Vagina (tissue), 2 donors: ENCODE results near the gene RUNX2. TPM values are rescaled to one million over a fixed set of nuclear protein-coding genes. Genes with fewer than 3 reads are reported as not detected.
A peak's percentile ranks its signal among the peaks of the same experiment; 100 is the strongest.

ENCODE experiments used
- DNase-seq, 2 donors: peaks; one replicate each; pipeline ENCODE4 v3.0.0-alpha.2; 2017; ENCODE audit errors: extremely low spot score in 2 of 2
- H3K27ac ChIP-seq: fragments of 200-600 bp; sonication (generic); one replicate; pipeline ENCODE4 v1.5.1; 2019
- H3K27me3 ChIP-seq: fragments of 200-600 bp; sonication (generic); one replicate; pipeline ENCODE4 v1.5.1; 2019
- H3K36me3 ChIP-seq, 2 donors: fragments of 200-600 bp; sonication (generic); one replicate each; pipeline ENCODE4 v1.5.1; 2017 to 2019
- H3K4me1 ChIP-seq: fragments of 200-600 bp; sonication (generic); one replicate; pipeline ENCODE4 v1.5.1; 2019
- H3K4me3 ChIP-seq, 2 donors: fragments of 200-600 bp; sonication (generic); 1 replicate in 1 of 2; 2 replicates in 1 of 2; pipeline ENCODE4 v1.5.1; 2016 to 2019
- H3K9me3 ChIP-seq: fragments of 200-600 bp; sonication (generic); one replicate; pipeline ENCODE4 v1.5.1; 2019
- CTCF ChIP-seq, 3 experiments: fragments of 450-650 bp in 2 of 3; fragments of 200-600 bp in 1 of 3; sonication (generic) in 1 of 3; IDR thresholded peaks; one replicate each; pipeline ENCODE4 v1.5.1; 2017 to 2019; ENCODE audit warnings: antibody characterized with exemption in 3 of 3, mild to moderate bottlenecking in 2 of 3, moderate library complexity in 2 of 3
- POLR2A ChIP-seq, 2 donors: fragments of 450-650 bp; IDR thresholded peaks; one replicate each; pipeline ENCODE4 v1.6.1; 2017; ENCODE audit warnings: antibody characterized with exemption in 2 of 2, mild to moderate bottlenecking in 2 of 2, moderate library complexity in 2 of 2
- POLR2AphosphoS5 ChIP-seq, 2 donors: sonication (generic); formaldehyde crosslinking; IDR thresholded peaks; one replicate each; pipeline ENCODE4 v1.9.0; 2017; ENCODE audit warnings: antibody characterized with exemption in 2 of 2, mild to moderate bottlenecking in 2 of 2, low read depth in 1 of 2; ENCODE audit not compliant: insufficient read depth in 1 of 2
- intact Hi-C: fragments of 100-400 bp; cut with DNase I; formaldehyde crosslinking; loops from one replicate; pipeline ENCODE4 v1.15.1; 2023
- total RNA-seq: library from RNA; depleted of rRNA; stranded (reverse); fragments of >200 nt; gene quantifications from one replicate; pipeline ENCODE4 v1.2.3, GENCODE V29; 2016

RUNX2 gene
- total RNA-seq, 1 donor from 2014 or later: 13.0 TPM

- Histone ChIP-seq H3K4me3 (no peak overlapping the region), H3K4me1 (peaks cover 46% of the 10 kb centered on the region), H3K27me3 (no peaks in the 10 kb centered on the region), H3K36me3 (no peaks in the 10 kb centered on the region), H3K27ac (no peak overlapping the region), H3K9me3 (no peaks in the 10 kb centered on the region)
- TF ChIP-seq POLR2AphosphoS5 (IDR thresholded peaks at IDR 0.05; ENCODE audit: insufficient read depth in 1 of 2, low read depth in 1 of 2): no peak
- no peak for TF ChIP-seq CTCF (IDR thresholded peaks at IDR 0.05)
- TF ChIP-seq POLR2A (IDR thresholded peaks at IDR 0.05): no peak
- intact Hi-C loops: no loop called here
- no peak for DNase-seq
Observed at GRCh38 chr6:45450831-45451230, 122.7 kb downstream of the RUNX2 start.

GRCh38 chr6:45454008-45454911 lies 126.1 kb downstream of the RUNX2 start:
- TF ChIP-seq POLR2A (IDR thresholded peaks at IDR 0.05) (no peak), POLR2AphosphoS5 (IDR thresholded peaks at IDR 0.05; ENCODE audit: insufficient read depth in 1 of 2, low read depth in 1 of 2) (peak in 1 of 2 donors; percentile 47), CTCF (IDR thresholded peaks at IDR 0.05) (no peak)
- intact Hi-C loops: no loop called here
- no peaks in the 10 kb centered on the region for H3K36me3 ChIP-seq
- H3K27ac ChIP-seq: peak overlapping the region; percentile 48
- H3K27me3 ChIP-seq: no peaks in the 10 kb centered on the region
- H3K4me1 ChIP-seq: peaks cover 18% of the 10 kb centered on the region
- H3K4me3 ChIP-seq: no peak overlapping the region
- no peaks in the 10 kb centered on the region for H3K9me3 ChIP-seq
- DNase-seq: no peak

GRCh38 chr6:45455408-45455807 lies 127.3 kb downstream of the RUNX2 start:
- Histone ChIP-seq H3K27ac (no peak overlapping the region), H3K9me3 (no peaks in the 10 kb centered on the region), H3K4me3 (no peak overlapping the region), H3K36me3 (no peaks in the 10 kb centered on the region), H3K27me3 (no peaks in the 10 kb centered on the region), H3K4me1 (peaks cover 18% of the 10 kb centered on the region)
- no peak for TF ChIP-seq POLR2A (IDR thresholded peaks at IDR 0.05)
- TF ChIP-seq CTCF (IDR thresholded peaks at IDR 0.05): no peak
- TF ChIP-seq POLR2AphosphoS5 (IDR thresholded peaks at IDR 0.05; ENCODE audit: insufficient read depth in 1 of 2, low read depth in 1 of 2): no peak
- intact Hi-C loops: no loop called here
- DNase-seq: no peak

- no peak for DNase-seq
- intact Hi-C loops: no loop called here
- H3K4me1 ChIP-seq: peaks cover 18% of the 10 kb centered on the region
- no peak overlapping the region for H3K4me3 ChIP-seq
- H3K27ac ChIP-seq: no peak overlapping the region
- no peaks in the 10 kb centered on the region for H3K36me3 ChIP-seq
- no peak for TF ChIP-seq POLR2A (IDR thresholded peaks at IDR 0.05)
- no peak for TF ChIP-seq CTCF (IDR thresholded peaks at IDR 0.05)
- no peak for TF ChIP-seq POLR2AphosphoS5 (IDR thresholded peaks at IDR 0.05; ENCODE audit: insufficient read depth in 1 of 2, low read depth in 1 of 2)
- no peaks in the 10 kb centered on the region for H3K9me3 ChIP-seq
- no peaks in the 10 kb centered on the region for H3K27me3 ChIP-seq
Observed at GRCh38 chr6:45457141-45457540, 129.0 kb downstream of the RUNX2 start.

- intact Hi-C loops: no loop called here
- H3K9me3 ChIP-seq: no peaks in the 10 kb centered on the region
- no peak for DNase-seq
- no peak overlapping the region for H3K4me3 ChIP-seq
- TF ChIP-seq CTCF (IDR thresholded peaks at IDR 0.05) (no peak), POLR2A (IDR thresholded peaks at IDR 0.05) (no peak), POLR2AphosphoS5 (IDR thresholded peaks at IDR 0.05; ENCODE audit: insufficient read depth in 1 of 2, low read depth in 1 of 2) (no peak)
- no peak overlapping the region for H3K27ac ChIP-seq
- H3K27me3 ChIP-seq: no peaks in the 10 kb centered on the region
- H3K4me1 ChIP-seq: peaks cover 12% of the 10 kb centered on the region
- no peaks in the 10 kb centered on the region for H3K36me3 ChIP-seq
Observed at GRCh38 chr6:45458672-45459071, 130.5 kb downstream of the RUNX2 start.
